GM12891 (cell line): ENCODE results near the gene RBMS3.

Source experiments
- DNase-seq: peaks from one replicate; pipeline ENCODE4 v3.0.0; 2011; ENCODE audit warnings: low spot score; ENCODE audit not compliant: insufficient read length
- FAIRE-seq: peaks from 2 replicates; lab custom pipeline; 2011; peaks lifted over from hg19 to GRCh38; lab: Jason Lieb, UNC
- PAX5 ChIP-seq: IDR thresholded peaks from 2 replicates; pipeline ENCODE4 v1.6.1; 2011; ENCODE audit warnings: low read length, moderate library complexity, mild to moderate bottlenecking; ENCODE audit not compliant: insufficient read depth, severe bottlenecking
- POLR2A ChIP-seq: IDR thresholded peaks from 2 replicates; pipeline ENCODE4 v1.6.1; 2011; ENCODE audit warnings: low read depth, low read length, control low read depth
- POLR2AphosphoS5 ChIP-seq: IDR thresholded peaks from 2 replicates; pipeline ENCODE4 v1.6.1; 2011; ENCODE audit warnings: low read depth, low read length, control low read depth
- POU2F2 ChIP-seq: IDR thresholded peaks from 2 replicates; pipeline ENCODE4 v1.6.1; 2011; ENCODE audit warnings: low read depth, mild to moderate bottlenecking, control low read depth, low read length, moderate library complexity
- SPI1 ChIP-seq: IDR thresholded peaks from 2 replicates; pipeline ENCODE4 v1.6.1; 2011; ENCODE audit warnings: low read depth, low read length, control low read depth
- TAF1 ChIP-seq: IDR thresholded peaks from 2 replicates; pipeline ENCODE4 v1.6.1; 2011; ENCODE audit warnings: low read depth, low read length, control low read depth

Gene RBMS3

DNA sequence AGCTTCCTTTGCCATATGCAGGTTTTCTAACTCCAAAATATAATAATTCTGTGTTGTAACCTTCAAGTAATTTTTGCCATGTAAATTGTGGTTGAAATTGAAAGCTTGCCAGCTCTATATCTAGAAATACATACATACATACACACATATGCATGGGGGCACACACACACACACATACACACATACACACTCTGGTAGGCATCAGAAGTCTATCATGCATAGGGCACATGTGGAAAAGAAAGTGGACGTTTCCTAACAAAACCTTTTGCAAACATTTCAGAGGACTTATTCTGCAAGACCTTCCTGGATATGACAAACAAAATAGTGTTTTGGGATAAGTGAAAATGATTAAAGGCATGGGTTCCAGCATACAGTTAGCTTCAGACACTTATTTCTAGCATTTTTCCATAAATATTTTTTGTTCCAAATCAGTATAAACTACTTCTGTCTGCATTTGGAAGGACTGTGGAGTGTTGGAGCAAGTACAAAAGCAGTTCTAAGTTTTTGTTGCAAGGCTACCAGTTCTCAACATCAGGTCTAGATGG, 578.9 kb downstream of the RBMS3 start:
- FAIRE-seq: no peak
- TF ChIP-seq POU2F2 (no peak), POLR2A (no peak), PAX5 (no peak), POLR2AphosphoS5 (no peak), TAF1 (no peak), SPI1 (no peak)
- DNase-seq: no peak

GRCh38 chr3:29864809-29865208, 583.9 kb downstream of the RBMS3 start:
- no peak for TF ChIP-seq POLR2AphosphoS5
- TF ChIP-seq PAX5: no peak
- no peak for TF ChIP-seq SPI1
- TF ChIP-seq POU2F2: no peak
- no peak for TF ChIP-seq TAF1
- no peak for TF ChIP-seq POLR2A
- FAIRE-seq (no peak), DNase-seq (no peak)

DNA sequence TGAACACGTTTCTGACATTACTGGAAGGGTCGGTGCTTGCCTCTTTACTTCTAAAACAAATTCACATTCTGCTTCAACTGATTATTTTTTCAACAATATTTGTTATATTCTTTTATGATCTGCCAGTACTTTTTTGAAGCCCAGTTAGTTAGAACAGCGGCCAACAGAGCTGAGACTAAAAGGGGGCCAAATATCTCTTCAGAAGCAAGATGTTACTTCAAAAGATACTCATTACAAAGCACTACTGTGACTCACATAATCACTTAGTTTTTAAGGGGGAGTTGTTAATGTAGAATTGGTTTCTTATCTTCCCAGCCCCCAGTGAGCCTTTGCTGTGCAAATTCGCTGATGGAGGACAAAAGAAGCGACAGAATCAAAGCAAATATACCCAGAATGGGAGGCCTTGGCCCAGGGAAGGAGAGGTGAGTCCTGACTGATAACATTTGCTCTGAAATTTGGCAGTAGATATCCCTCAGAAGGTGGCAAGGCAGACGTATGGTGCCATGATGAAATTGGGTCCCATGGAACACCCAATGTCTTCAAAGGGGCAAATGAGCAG, 587.8 kb downstream of the RBMS3 start:
- TF ChIP-seq POLR2AphosphoS5 (no peak), POU2F2 (no peak), TAF1 (no peak), SPI1 (no peak), PAX5 (no peak), POLR2A (no peak)
- DNase-seq: no peak
- no peak for FAIRE-seq

DNA sequence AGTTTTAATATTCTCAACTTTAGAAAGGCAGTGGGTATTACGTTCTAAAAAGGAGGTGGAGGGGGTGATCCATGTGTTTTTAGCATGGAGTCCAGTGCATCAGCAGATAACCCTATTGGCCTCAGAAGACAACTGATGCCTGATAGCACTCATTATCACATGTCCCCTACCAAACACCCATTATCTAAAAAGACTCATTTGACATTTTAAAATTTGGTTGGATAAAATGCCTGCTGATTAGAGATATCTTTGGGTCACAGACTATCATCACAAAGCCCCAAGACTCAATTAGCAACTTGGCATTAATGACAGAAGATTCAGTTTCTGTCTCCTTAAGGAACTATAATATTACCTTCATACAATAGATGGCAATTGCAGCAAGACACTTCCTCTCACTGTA, 589.3 kb downstream of the RBMS3 start:
- FAIRE-seq (no peak), DNase-seq (no peak)
- TF ChIP-seq PAX5 (no peak), POLR2A (no peak), SPI1 (no peak), POU2F2 (no peak), TAF1 (no peak)

- FAIRE-seq (no peak), DNase-seq (no peak)
- TF ChIP-seq TAF1: no peak
- TF ChIP-seq POLR2AphosphoS5: no peak
- no peak for TF ChIP-seq PAX5
- TF ChIP-seq SPI1: no peak
- TF ChIP-seq POU2F2: no peak
- TF ChIP-seq POLR2A: no peak
These were observed 590.2 kb downstream of the RBMS3 start for GRCh38 chr3:29871087-29871486.

GRCh38 chr3:29880809-29881208, 599.9 kb downstream of the RBMS3 start:
- TF ChIP-seq TAF1 (no peak), POLR2AphosphoS5 (no peak), SPI1 (no peak), PAX5 (no peak), POLR2A (no peak), POU2F2 (no peak)
- no peak for FAIRE-seq
- no peak for DNase-seq

DNA sequence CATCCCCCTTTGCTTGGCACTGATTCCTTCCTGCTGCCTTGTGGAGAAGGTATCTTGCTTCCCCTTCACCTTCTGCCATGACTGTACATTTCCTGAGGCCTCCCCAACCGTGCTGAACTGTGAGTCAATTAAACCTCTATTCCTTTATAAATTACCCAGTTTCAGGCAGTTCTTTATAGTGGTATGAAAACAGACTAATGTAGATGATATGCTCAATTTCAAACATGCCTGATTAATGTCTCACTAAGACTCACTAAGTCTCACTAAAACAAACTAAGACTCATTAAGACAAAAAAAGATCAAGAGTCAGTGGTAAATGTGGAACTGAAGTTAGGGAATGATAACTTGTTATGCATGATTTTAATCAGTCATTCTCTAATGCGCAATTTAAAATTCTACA, 606.6 kb downstream of the RBMS3 start:
- TF ChIP-seq POLR2A: no peak
- TF ChIP-seq PAX5: no peak
- TF ChIP-seq SPI1: no peak
- TF ChIP-seq POU2F2: no peak
- TF ChIP-seq TAF1: no peak
- no peak for TF ChIP-seq POLR2AphosphoS5
- DNase-seq: no peak
- no peak for FAIRE-seq

- no peak for TF ChIP-seq POLR2AphosphoS5
- TF ChIP-seq SPI1: no peak
- no peak for TF ChIP-seq POLR2A
- TF ChIP-seq PAX5: no peak
- no peak for TF ChIP-seq POU2F2
- no peak for TF ChIP-seq TAF1
- FAIRE-seq: no peak
- no peak for DNase-seq
These were observed 608.3 kb downstream of the RBMS3 start for GRCh38 chr3:29889215-29889614.

GRCh38 chr3:29890801-29891200, 609.9 kb downstream of the RBMS3 start:
- FAIRE-seq (no peak), DNase-seq (no peak)
- TF ChIP-seq POLR2A (no peak), PAX5 (no peak), TAF1 (no peak), POU2F2 (no peak), POLR2AphosphoS5 (no peak), SPI1 (no peak)

DNA sequence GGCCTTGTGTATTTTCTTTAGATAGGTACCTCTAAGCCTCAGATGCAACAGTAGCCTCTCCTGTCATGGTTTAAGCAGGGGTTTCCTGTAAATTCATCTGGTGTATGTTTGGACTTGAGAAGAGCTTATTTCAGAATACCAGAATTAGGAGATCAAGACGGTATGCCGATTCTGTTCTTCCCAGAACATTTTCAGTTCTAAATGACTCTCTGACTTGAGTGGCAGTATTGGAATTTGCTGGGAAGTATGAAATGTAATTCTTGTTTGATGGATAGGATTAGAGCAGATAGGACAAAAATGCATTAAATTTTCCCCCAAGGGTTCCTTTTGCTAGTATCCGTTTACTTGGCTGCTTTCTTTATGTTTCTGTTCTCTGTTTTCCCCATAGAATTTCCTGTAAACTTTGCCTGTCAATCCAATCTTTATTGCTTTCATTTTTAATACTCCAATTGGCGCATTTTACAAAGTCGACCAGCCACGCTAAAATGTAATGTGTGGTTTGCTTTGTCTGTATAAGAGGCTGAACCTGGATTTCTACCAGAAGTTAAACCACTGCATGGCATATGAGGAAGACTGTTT, 612.2 kb downstream of the RBMS3 start:
- DNase-seq: no peak
- FAIRE-seq: no peak
- TF ChIP-seq POLR2AphosphoS5: no peak
- TF ChIP-seq PAX5: no peak
- no peak for TF ChIP-seq TAF1
- TF ChIP-seq POU2F2: no peak
- TF ChIP-seq POLR2A: no peak
- no peak for TF ChIP-seq SPI1
